SK-N-SH (cell line): ENCODE data around the gene USB1. TPM values are rescaled to one million over a fixed set of nuclear protein-coding genes. Genes with fewer than 3 reads are reported as not detected.
A peak's percentile ranks its signal among the peaks of the same experiment; 100 is the strongest.

ENCODE experiments used
- CHD2 ChIP-seq: fragments of 150-350 bp; IDR thresholded peaks from 2 replicates; pipeline ENCODE4 v1.6.1; 2018; ENCODE audit warnings: low read length; ENCODE audit not compliant: partially characterized antibody
- CTCF ChIP-seq: fragments of 200-600 bp; sonication (generic); IDR thresholded peaks from 2 replicates; pipeline ENCODE4 v1.6.1; 2017; ENCODE audit warnings: antibody characterized with exemption, mild to moderate bottlenecking, moderate library complexity
- ELF1 ChIP-seq: IDR thresholded peaks from 2 replicates; pipeline ENCODE4 v1.4.0; 2012
- EP300 ChIP-seq, 2 experiments: IDR thresholded peaks; 2 replicates each; pipeline versions ENCODE4 v1.4.0 to v1.6.1; 2012; ENCODE audit warnings: borderline replicate concordance in 1 of 2, low read depth in 1 of 2, low read length in 1 of 2
- EZH2phosphoT487 ChIP-seq: fragments of 200-600 bp; sonication (generic); IDR thresholded peaks from 2 replicates; pipeline ENCODE4 v1.6.1; 2017; ENCODE audit warnings: low read depth, mixed run types, mild to moderate bottlenecking, antibody characterized with exemption, moderate library complexity, borderline replicate concordance
- GABPA ChIP-seq: IDR thresholded peaks from 2 replicates; pipeline ENCODE4 v1.4.0; 2012; ENCODE audit warnings: low read depth, mild to moderate bottlenecking
- GATA2 ChIP-seq: sonication (generic); formaldehyde crosslinking; IDR thresholded peaks from 2 replicates; pipeline ENCODE4 v1.5.0; 2020; ENCODE audit warnings: mild to moderate bottlenecking, missing genetic modification reagents
- PBX3 ChIP-seq: IDR thresholded peaks from 2 replicates; pipeline ENCODE4; 2012
- RFX5 ChIP-seq: IDR thresholded peaks from 2 replicates; pipeline ENCODE4 v1.6.1; 2012; ENCODE audit warnings: mild to moderate bottlenecking, improper control_type of control experiment, low read length
- SIN3A ChIP-seq: IDR thresholded peaks from 2 replicates; pipeline ENCODE4 v1.6.1; 2012; ENCODE audit warnings: low read depth, mild to moderate bottlenecking, low read length, moderate library complexity, borderline replicate concordance
- SMC3 ChIP-seq: IDR thresholded peaks from 2 replicates; pipeline ENCODE4 v1.6.1; 2012; ENCODE audit warnings: low read depth, low read length, improper control_type of control experiment
- TAF1 ChIP-seq: IDR thresholded peaks from 2 replicates; pipeline ENCODE4 v1.6.1; 2012; ENCODE audit warnings: low read depth, mild to moderate bottlenecking, low read length, moderate library complexity, borderline replicate concordance
- YY1 ChIP-seq: IDR thresholded peaks from 2 replicates; pipeline ENCODE4 v1.4.0; 2012; ENCODE audit warnings: low read depth, mild to moderate bottlenecking
- ZBTB33 ChIP-seq: IDR thresholded peaks from 2 replicates; pipeline ENCODE4 v1.4.0; 2012; ENCODE audit warnings: low read depth, borderline replicate concordance
- polyA plus RNA-seq, 3 experiments: library from polyadenylated mRNA; depleted of rRNA; stranded (reverse); fragments of >200 nt; gene quantifications; 2 replicates each; pipeline ENCODE4 v1.2.3, GENCODE V29; 2012

Gene USB1
- polyA plus RNA-seq, 1 of the 3 experiments (the other 2 are of a cell fraction): 94.1 TPM

DNA sequence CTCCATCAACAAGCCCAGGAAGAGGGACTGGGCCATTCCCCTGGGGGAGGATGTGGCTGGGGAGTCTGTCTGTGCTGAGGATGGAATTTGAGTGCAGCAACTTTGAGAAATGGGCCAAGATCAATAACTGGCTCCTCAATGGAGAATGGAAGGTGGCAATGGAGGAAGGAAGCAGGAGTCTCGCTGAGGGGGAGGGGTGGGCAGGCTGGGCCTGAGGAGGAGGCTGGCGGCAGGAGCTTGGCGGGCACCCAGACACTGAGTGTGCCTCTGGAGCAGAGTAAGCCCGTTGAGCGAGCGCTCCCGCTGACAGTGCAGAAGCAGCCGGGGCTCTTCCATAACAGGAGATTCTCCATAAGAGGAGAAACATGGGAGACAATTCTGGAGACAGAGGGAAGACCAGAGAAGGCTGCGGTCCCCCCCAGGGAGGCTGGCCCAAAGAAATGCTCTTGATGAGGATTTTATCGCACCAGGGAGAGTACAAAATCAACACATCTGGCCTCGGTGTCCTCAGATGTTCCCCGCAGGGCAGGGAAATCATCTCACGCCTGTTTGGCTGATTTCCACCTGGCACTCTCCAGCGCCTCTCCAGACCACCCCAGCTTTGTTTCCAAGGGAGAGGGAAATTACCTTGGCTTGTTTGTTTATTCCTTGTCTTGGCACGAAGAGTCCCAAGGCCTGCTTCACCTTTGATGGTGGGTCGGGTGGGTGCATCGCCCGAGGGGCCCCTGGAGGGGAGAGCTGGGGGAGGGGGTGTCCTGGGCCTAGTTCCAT is 21.6 kb downstream of the USB1 start (continued):
- peak in 1 of 2 experiments; percentile 87; a peak in 2 of 4 replicates for TF ChIP-seq EP300 (IDR thresholded peaks at IDR 0.05; ENCODE audit: borderline replicate concordance in 1 of 2, low read depth in 1 of 2, low read length in 1 of 2)
- TF ChIP-seq RFX5: no peak
- no peak for TF ChIP-seq EZH2phosphoT487
- TF ChIP-seq CTCF: no peak
- peak; percentile 47 for TF ChIP-seq CHD2
- TF ChIP-seq SMC3: peak; percentile 18; the same call in 1 of the 2 replicates
- no peak for TF ChIP-seq SIN3A
- peak; percentile 80 for TF ChIP-seq GATA2 (CRISPR knock-in tag)
- no peak for TF ChIP-seq TAF1
- TF ChIP-seq ELF1: no peak
- TF ChIP-seq GABPA: no peak
- no peak for TF ChIP-seq YY1
- TF ChIP-seq PBX3: no peak
- TF ChIP-seq ZBTB33: no peak
